ENCODE results near the gene MAU2. TPM values are rescaled to one million over a fixed set of nuclear protein-coding genes. Genes with fewer than 3 reads are reported as not detected.

MAU2 gene
- total and polyA plus RNA-seq, 2 of the 13 experiments (the other 11 are each of a cell fraction or from before 2014, with no cell fraction given), result 16.8 to 33.8 TPM

- TF ChIP-seq ATF4 (CRISPR knock-in tag; IDR thresholded peaks at IDR 0.05) (peak in 1 of 2 experiments; percentile 67; a peak in 1 of 4 replicates), TP53 (CRISPR knock-in tag; conservative IDR thresholded peaks at IDR 0.05) (no peak), ZNF614 (CRISPR knock-in tag; IDR thresholded peaks at IDR 0.05; ENCODE audit: borderline replicate concordance) (peak; percentile 66; the same call in 1 of the 2 replicates), ZNF281 (CRISPR knock-in tag; IDR thresholded peaks at IDR 0.05; ENCODE audit: borderline replicate concordance) (no peak), ZNF10 (CRISPR knock-in tag; IDR thresholded peaks at IDR 0.05; ENCODE audit: borderline replicate concordance, low read depth) (no peak), HNF1B (CRISPR knock-in tag; IDR thresholded peaks at IDR 0.05) (peak; percentile 43; the same call in 1 of the 2 replicates), GMEB1 (CRISPR knock-in tag; IDR thresholded peaks at IDR 0.05; ENCODE audit: borderline replicate concordance) (no peak), MZF1 (CRISPR knock-in tag; IDR thresholded peaks at IDR 0.05; ENCODE audit: borderline replicate concordance) (no peak), ZNF3 (CRISPR knock-in tag; IDR thresholded peaks at IDR 0.05) (no peak), ZFYVE20 (CRISPR knock-in tag; IDR thresholded peaks at IDR 0.05; ENCODE audit: borderline replicate concordance, low read depth) (no peak), ZNF7 (CRISPR knock-in tag; IDR thresholded peaks at IDR 0.05) (no peak), ZFP90 (CRISPR knock-in tag; IDR thresholded peaks at IDR 0.05; ENCODE audit: borderline replicate concordance) (0 out of 2 replicates have a peak, but pooled peaks have one; percentile 47), ARNT2 (CRISPR knock-in tag; IDR thresholded peaks at IDR 0.05; ENCODE audit: low read depth) (no peak), ZNF572 (CRISPR knock-in tag; IDR thresholded peaks at IDR 0.05) (no peak), HMGXB4 (CRISPR knock-in tag; IDR thresholded peaks at IDR 0.05; ENCODE audit: borderline replicate concordance in 1 of 2, low read depth in 1 of 2) (no peak), ZBTB25 (CRISPR knock-in tag; IDR thresholded peaks at IDR 0.05) (peak; percentile 35; the same call in 1 of the 2 replicates), FOXA3 (CRISPR knock-in tag; IDR thresholded peaks at IDR 0.05) (peak; percentile 35; the same call in 1 of the 2 replicates)
These were observed 52.2 kb downstream of the MAU2 start (continued) for GRCh38 chr19:19372656-19373416.

Measured in HepG2 (cell line).